CD4-positive, alpha-beta T cell (primary cell): Measurements from ENCODE around the gene FAT1. TPM values are rescaled to one million over a fixed set of nuclear protein-coding genes. Genes with fewer than 3 reads are reported as not detected.

ENCODE experiments used
- ATAC-seq: fragments of 200-7000 bp; cut with Tn5 transposase; one replicate; pipeline ENCODE4 v1.10.0; 2022; ENCODE audit warnings: mild to moderate bottlenecking; ENCODE audit not compliant: poor library complexity
- CTCF ChIA-PET: fragments of 350-600 bp; sonication (Branson Sonifier 250); formaldehyde crosslinking; loops from one replicate; lab custom pipeline; 2021; ENCODE audit warnings: antibody characterized with exemption, inconsistent platforms; lab: Charles Lee
- POLR2A ChIA-PET: fragments of 350-600 bp; sonication (Branson Sonifier 250); formaldehyde crosslinking; loops from one replicate; lab custom pipeline; 2021; ENCODE audit warnings: antibody characterized with exemption, inconsistent platforms; lab: Charles Lee
- DNase-seq, 14 experiments: peaks; one replicate each; pipeline ENCODE4 v3.0.0-alpha.2; 2013 to 2020; ENCODE audit warnings: mixed read lengths in 2 of 14
- H3K27ac ChIP-seq, 2 donors: one replicate each; pipeline versions ENCODE4 v1.5.1 to v1.7.0; 2013; ENCODE audit warnings: low read length in 2 of 2, low read depth in 1 of 2, mild to moderate bottlenecking in 1 of 2
- H3K27me3 ChIP-seq, 2 experiments: 1 replicate in 1 of 2; 2 replicates in 1 of 2; pipeline versions ENCODE4 v1.6.1 to v1.7.0; 2013; ENCODE audit warnings: low read length in 2 of 2, control low read depth in 1 of 2, mild to moderate bottlenecking in 1 of 2, moderate library complexity in 1 of 2; ENCODE audit not compliant: insufficient read depth in 2 of 2, control insufficient read depth in 1 of 2
- H3K36me3 ChIP-seq: one replicate; pipeline ENCODE4 v1.6.1; 2013; ENCODE audit warnings: low read length, control low read depth; ENCODE audit not compliant: insufficient read depth
- H3K4me1 ChIP-seq: one replicate; pipeline ENCODE4 v1.6.1; 2013; ENCODE audit warnings: low read length, control low read depth; ENCODE audit not compliant: insufficient read depth
- H3K4me3 ChIP-seq: one replicate; pipeline ENCODE4 v1.5.1; 2013; ENCODE audit warnings: mild to moderate bottlenecking, low read length, moderate library complexity
- H3K9me3 ChIP-seq, 2 experiments: 1 replicate in 1 of 2; 2 replicates in 1 of 2; pipeline versions ENCODE4 v1.6.1 to v1.7.0; 2013; ENCODE audit warnings: low read length in 2 of 2, mild to moderate bottlenecking in 2 of 2, control low read depth in 1 of 2, moderate library complexity in 1 of 2; ENCODE audit not compliant: control insufficient read depth in 1 of 2, insufficient read depth in 1 of 2
- H3K27ac Mint-ChIP-seq: one replicate; pipeline ENCODE4 v1.8.0; 2020; ENCODE audit warnings: mixed read lengths
- H3K27me3 Mint-ChIP-seq: one replicate; pipeline ENCODE4 v1.8.0; 2021; ENCODE audit warnings: mixed read lengths
- H3K36me3 Mint-ChIP-seq: one replicate; pipeline ENCODE4 v1.8.0; 2021; ENCODE audit warnings: low read depth, mixed read lengths
- H3K4me1 Mint-ChIP-seq: one replicate; pipeline ENCODE4 v1.8.0; 2021; ENCODE audit warnings: low read depth, mixed read lengths
- H3K4me3 Mint-ChIP-seq: one replicate; pipeline ENCODE4 v1.8.0; 2020; ENCODE audit warnings: mild to moderate bottlenecking, mixed read lengths
- H3K9me3 Mint-ChIP-seq: one replicate; pipeline ENCODE4 v1.8.0; 2020; ENCODE audit warnings: mixed read lengths
- CTCF ChIP-seq: fragments of 200-600 bp; IDR thresholded peaks from one replicate; pipeline ENCODE4 v1.8.0; 2022; ENCODE audit warnings: antibody characterized with exemption, mild to moderate bottlenecking
- intact Hi-C, 2 experiments: fragments of 100-400 bp; cut with DNase I in 1 of 2; cut with micrococcal nuclease in 1 of 2; formaldehyde crosslinking; loops; one replicate each; pipeline versions ENCODE4 v1.15.1 to v1.9.0; 2023 to 2025; cut with DNase I, micrococcal nuclease
- total RNA-seq, 174 experiments: library from RNA in 2 of 174; stranded (reverse) in 2 of 174; gene quantifications; one replicate each; pipeline ENCODE4 v1.2.3 and lab custom pipeline; 2021 to 2026

FAT1 gene
- total RNA-seq, 2 experiments from 2014 or later = 0.03 TPM; not detected in 1

- no peak for ATAC-seq
- Mint-ChIP-seq H3K36me3 (no peaks in the 10 kb centered on the region), H3K4me3 (no peak overlapping the region), H3K27ac (no peak overlapping the region), H3K4me1 (no peaks in the 10 kb centered on the region), H3K9me3 (peaks cover 5% of the 10 kb centered on the region), H3K27me3 (no peaks in the 10 kb centered on the region)
- ChIA-PET CTCF (no interaction called here), POLR2A (no interaction called here)
- Histone ChIP-seq H3K4me1 (no peaks in the 10 kb centered on the region), H3K27ac (no peak overlapping the region), H3K4me3 (no peak overlapping the region), H3K36me3 (no peaks in the 10 kb centered on the region), H3K27me3 (no peaks in the 10 kb centered on the region), H3K9me3 (peaks cover 0 to 15% of the 10 kb centered on the region in 2 experiments)
- DNase-seq = no peak
- intact Hi-C loops = no loop called here
- TF ChIP-seq CTCF = no peak
Observed at GRCh38 chr4:186754976-186755375, 31.3 kb upstream of the FAT1 start.

- H3K36me3 Mint-ChIP-seq = no peaks in the 10 kb centered on the region
- CTCF ChIA-PET = no interaction called here
- POLR2A ChIA-PET = no interaction called here
Observed at GRCh38 chr4:186752325-186752724, 28.7 kb upstream of the FAT1 start.

GRCh38 chr4:186749611-186750281 lies 26.1 kb upstream of the FAT1 start:
- intact Hi-C loops = no loop called here
- Histone ChIP-seq H3K36me3 (no peaks in the 10 kb centered on the region), H3K27me3 (no peaks in the 10 kb centered on the region), H3K4me3 (no peak overlapping the region), H3K4me1 (no peaks in the 10 kb centered on the region), H3K27ac (no peak overlapping the region), H3K9me3 (peaks cover 0 to 6% of the 10 kb centered on the region in 2 experiments)
- Mint-ChIP-seq H3K4me1 (no peaks in the 10 kb centered on the region), H3K27me3 (no peaks in the 10 kb centered on the region), H3K27ac (no peak overlapping the region), H3K9me3 (no peaks in the 10 kb centered on the region), H3K4me3 (no peak overlapping the region), H3K36me3 (no peaks in the 10 kb centered on the region)
- POLR2A ChIA-PET = no interaction called here
- CTCF ChIA-PET = no interaction called here
- ATAC-seq (no peak), DNase-seq (no peak)
- no peak for TF ChIP-seq CTCF

More at GRCh38 chr4:186752325-186752724, 28.7 kb upstream of the FAT1 start:
- Mint-ChIP-seq H3K27me3 (no peaks in the 10 kb centered on the region), H3K9me3 (peaks cover 2% of the 10 kb centered on the region), H3K27ac (no peak overlapping the region), H3K4me1 (no peaks in the 10 kb centered on the region), H3K4me3 (no peak overlapping the region)
- ATAC-seq (no peak), DNase-seq (no peak)
- intact Hi-C loops = no loop called here
- peaks cover 0 to 6% of the 10 kb centered on the region in 2 experiments for H3K9me3 ChIP-seq
- TF ChIP-seq CTCF = no peak
- H3K36me3 ChIP-seq = no peaks in the 10 kb centered on the region
- H3K27me3 ChIP-seq = no peaks in the 10 kb centered on the region
- H3K4me1 ChIP-seq = no peaks in the 10 kb centered on the region
- no peak overlapping the region for H3K4me3 ChIP-seq
- H3K27ac ChIP-seq = no peak overlapping the region
